HG02763 (cell line): ENCODE measurements around the gene SUN2.
"Not testable (repeated sequence)": the region's sequence is repeated elsewhere in the genome, so short reads cannot be mapped to it uniquely, and the experiment has no call there.

ENCODE experiments used
- ATAC-seq: cut with Tn5 transposase; IDR thresholded peaks from one replicate; pipeline ENCODE4 v1.9.1; 2021; ENCODE audit warnings: mild to moderate bottlenecking, moderate library complexity; ENCODE audit not compliant: unreplicated experiment

SUN2 gene

GRCh38 chr22:38755911-38756532 is at the start of gene SUN2:
SUN2 (minus strand) TSS chr22:38755998; CDS start chr22:38752628, 3,370 bp downstream.
- ATAC-seq = peak; percentile 72

DNA sequence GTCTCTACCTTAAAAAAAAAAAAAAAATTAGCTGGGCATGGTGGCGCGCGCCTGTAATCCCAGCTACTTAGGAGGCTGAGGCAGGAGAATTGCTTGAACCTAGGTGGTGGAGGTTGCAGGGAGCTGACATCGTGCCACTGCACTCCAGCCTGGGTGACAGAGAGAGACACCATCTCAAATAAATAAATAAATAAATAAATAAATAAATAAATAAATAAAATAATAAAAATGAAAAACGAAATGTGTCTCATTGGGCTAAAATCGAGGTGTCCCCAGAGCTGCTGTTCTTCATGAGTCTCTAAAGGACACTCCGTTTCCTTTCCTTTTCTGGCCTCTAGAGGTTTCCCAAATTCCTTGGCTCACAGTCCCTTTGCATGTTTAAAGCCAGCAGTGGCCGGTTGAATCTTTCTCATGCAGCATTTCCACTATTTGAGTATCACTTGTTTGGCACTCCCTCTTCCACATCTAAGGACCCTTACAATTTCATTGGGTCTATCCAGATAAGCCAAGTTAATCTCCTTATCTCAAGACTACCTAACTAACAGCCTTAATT is 49.3 kb upstream of the SUN2 start:
- not testable (repeated sequence) for ATAC-seq

DNA sequence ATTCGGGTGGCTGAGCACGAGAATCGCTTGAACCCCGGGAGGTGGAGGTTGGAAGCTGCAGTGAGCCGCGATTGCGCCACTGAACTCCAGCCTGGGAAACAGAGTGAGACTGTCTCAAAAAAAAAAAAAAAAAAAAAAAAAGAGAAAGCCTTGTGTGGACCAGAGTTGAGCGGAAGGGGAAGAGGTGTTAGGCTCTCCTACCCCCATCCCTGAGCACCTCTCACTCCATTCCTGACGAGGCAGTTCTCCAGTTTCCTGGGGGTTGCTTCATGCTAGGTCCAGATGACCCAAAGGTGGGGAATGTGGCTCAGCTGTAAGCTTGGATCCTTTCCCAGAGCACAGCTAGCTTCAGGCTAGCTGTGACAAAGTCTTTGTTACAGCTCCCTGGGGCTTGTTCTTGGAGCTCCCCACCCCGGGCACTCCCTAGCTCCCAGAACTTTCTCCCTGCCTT is 46.9 kb upstream of the SUN2 start:
- ATAC-seq = no peak

DNA sequence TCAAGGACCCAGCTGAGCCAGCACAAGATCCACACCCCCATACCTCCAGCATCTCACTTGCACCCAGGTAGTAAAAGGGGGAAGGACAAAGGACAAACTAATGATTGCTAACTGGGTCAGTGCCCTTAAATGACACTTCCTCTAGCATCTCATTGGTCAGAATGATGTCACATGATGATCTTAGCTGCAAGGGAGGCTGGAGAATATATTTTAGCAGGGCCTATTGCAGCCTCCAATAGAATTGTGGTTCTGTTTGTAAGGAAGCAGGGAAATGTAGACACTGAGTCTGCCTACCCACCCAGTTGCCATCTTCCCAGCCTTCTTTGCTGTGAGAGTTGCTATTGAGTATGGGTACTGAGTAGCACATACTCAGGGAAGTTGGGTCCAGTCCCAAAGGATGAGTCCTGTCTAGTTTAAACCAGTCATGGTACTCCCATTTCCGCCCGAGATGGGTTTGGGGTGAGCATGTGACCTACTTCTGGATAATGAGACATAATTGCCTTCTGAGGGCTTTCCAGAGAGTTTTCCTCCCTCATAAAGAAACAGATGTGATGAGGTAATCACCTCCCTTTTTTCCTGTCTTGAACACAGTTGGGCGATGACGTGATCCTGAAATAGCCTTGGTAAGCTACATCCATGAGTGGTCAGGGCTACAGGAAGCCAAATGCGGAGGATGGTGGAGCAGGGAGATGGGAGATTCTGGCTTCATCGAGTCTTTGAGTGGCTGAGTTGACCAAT is 43.6 kb upstream of the SUN2 start:
- no peak for ATAC-seq

DNA sequence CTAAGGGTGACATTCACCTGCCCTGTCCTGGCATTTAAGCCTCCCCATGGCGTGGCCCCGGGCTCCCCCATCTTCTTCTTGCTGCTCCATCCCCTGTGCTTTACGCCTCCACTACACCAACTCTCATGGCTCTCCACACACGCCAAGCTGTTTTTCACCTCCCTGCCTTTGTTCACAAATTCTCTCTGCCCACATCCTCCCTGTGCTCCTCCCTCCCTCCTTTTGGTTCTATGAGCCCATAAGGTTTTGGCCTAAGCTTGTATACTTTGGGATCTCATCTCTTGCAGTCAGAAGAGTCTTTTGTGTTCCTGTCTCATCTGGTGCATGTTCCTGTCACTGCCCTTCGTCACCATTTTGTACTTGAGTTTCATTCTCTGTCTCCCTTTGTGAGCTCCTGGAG is 42.7 kb upstream of the SUN2 start:
- ATAC-seq = no peak

DNA sequence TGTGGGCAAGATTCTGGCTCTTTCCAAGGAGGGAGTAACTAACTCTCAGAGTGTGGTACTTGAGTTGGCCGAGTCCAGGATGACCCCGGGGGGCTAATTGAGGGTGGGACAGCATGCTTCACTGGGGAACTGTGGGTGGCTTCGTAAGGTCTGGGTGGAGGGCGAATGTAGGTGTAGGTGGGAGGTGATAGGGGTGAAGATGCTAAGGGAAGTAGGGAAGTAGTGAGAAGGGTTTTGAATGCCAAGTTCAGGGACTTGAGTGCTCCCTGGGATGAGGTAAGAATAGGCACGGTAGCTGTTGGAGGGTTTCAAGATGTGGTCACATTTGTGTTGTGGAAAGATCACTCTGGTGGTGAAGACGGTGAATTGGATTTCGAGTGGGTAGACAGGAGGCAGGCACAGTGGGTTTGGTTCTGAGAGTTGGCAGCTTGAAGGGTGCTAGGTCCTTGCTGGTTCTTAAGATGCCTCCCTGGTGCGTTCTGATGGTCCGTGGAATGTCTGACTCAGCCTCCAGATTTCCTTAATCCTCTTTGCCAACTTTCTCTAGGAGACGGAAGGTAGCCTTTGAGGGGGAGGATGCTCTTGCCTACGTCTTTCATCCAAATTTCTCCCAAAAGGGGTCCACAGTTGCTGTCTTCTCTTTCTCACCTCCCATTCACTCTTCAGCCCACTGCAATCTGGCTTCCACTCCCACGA is 40.6 kb upstream of the SUN2 start:
- ATAC-seq = no peak

GRCh38 chr22:38795569-38795968 is 39.8 kb upstream of the SUN2 start:
- ATAC-seq = no peak

GRCh38 chr22:38793721-38794466 is 38.1 kb upstream of the SUN2 start, which contains the start of gene DNAL4:
DNAL4 (minus strand) TSS chr22:38794143; CDS start chr22:38782731, 11,412 bp downstream.
- ATAC-seq = peak; percentile 98

GRCh38 chr22:38793317-38793716 is 37.5 kb upstream of the SUN2 start:
- no peak for ATAC-seq

DNA sequence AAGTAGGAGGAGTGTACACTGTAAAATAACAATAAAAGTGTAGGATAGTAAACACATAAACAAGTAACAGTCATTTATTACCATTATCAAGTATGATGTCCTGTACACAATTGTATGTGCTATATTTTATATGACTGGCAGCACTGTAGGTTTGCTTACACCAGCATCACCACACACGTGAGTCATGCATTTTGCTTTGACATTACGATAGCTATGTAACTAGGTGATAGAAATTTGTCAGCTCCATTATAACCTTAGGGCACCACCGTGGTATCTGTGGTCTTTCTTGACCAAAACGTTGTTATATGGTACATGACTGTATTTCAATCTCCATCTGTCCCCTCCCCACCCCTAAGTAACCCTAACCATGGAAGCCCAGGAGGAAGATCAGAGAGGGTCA is 37.0 kb upstream of the SUN2 start:
- no peak for ATAC-seq

GRCh38 chr22:38789606-38790005 is 33.8 kb upstream of the SUN2 start:
- no peak for ATAC-seq

DNA sequence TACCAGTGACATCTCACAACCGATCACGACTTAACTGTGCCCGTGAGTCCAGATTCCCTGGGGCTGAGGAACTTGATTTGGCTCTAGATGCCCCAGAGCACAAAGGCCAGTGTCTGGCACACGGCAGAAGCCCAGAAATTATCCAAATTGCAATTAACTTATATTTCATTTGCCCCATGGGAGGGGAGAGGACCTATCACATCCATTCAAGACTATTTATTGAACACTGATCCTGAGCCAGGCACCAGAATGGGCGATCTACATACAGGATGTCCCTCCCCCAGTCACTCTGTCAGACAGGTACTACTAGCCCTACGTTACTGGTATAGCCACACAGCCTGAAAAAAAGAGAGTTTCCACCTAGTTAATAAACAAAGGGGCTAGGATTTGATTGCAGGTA is 33.0 kb upstream of the SUN2 start:
- no peak for ATAC-seq

GRCh38 chr22:38788021-38788816 is 32.4 kb upstream of the SUN2 start:
- ATAC-seq = no peak

DNA sequence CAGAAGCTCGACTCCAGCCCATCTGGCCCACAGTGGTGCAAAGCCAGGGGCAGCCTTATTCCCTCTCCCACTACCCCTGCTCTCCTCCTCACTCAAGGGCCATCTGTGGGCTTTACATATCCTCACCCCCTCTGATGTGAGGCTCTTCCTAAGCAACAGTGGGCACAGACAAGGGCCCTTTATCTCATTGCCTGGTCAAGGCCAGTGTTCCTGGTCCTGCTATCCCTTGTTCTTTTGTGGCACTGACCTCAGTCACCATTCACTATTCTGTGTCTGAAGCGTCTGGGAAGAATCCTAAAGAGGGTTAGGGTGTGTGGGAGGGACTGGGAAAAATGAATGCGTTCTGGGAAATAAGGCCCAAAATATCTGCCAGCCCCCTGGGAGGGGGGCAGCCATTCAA is 30.8 kb upstream of the SUN2 start:
- ATAC-seq = no peak

DNA sequence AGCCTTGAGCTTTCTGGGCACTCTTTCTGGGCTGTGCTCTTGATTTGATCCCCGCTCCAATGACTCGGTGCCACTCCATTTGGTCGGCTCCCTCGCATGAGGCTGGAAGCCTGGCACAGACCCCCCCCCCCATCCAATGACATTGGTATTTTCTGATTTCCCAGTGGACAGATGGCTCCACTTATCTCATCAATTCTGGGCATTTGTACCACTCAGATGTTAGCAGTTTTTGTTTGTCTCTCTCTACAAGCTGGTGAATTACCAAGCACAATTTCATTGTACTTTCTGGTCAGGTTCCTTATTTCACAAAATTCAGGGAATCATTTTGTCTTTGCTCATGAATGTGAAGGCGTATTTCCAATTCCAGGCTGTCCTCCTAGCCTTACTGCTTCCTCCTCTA is 29.1 kb upstream of the SUN2 start:
- ATAC-seq = no peak

DNA sequence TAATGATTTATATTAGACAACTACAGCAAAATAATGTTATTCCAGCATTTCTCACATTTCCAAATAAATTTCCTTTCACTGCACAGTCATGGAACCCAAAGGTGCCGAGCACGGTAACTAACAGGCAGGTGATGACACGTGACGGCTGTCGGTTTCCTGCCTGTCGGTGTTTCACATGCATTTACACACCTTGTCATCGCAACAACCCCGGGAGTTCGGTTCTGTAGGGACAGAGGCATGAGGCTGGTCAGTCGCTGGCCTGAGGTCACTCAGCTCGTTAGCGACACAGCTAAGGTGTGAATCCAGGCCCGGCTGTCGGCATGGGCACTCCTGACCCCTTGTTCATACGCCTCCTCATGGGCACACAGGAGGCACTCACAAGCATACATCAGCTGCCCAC is 28.2 kb upstream of the SUN2 start:
- no peak for ATAC-seq

DNA sequence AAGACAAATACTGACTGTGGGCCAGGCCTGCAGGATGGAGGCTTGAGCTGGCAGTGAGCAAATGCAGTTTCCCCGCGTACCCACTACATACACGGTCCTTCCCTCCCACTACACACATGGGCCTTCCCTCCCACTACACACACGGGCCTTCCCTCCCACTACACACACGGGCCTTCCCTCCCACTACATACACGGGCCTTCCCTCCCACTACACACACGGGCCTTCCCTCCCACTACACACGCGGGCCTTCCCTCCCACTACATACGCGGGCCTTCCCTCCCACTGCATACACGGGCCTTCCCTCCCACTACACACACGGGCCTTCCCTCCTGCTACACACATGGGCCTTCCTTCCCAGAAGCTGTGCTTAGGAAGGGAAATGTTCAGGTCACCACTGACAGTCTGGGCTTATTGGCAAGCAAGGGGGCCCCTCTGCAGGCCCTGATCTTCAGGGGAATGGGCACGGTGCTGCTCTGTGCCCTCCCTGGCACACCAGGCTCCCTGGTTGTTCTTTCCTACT is 27.4 kb upstream of the SUN2 start:
- ATAC-seq = no peak

- ATAC-seq = no peak
Observed at GRCh38 chr22:38782402-38783094, 26.8 kb upstream of the SUN2 start.

DNA sequence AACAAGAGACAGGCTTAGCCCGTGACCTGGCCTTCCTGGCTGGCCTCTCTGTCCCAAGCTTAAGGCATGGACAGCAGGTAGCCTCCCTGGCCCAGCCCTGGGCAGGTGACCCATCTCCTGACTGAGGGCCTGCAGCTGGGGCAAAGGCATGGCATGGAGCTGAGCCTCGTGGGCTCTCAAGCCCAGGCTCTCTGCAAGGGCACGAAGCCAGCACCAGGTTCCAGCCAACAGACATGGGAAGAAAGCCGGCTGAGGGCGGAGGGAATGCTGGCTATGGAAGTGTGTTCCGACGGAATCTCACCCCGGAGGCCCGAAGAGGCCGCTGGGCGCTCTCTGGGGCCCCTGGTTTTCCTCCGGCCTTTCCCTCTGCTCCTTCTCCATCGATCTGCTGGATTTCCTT is 25.2 kb upstream of the SUN2 start:
- ATAC-seq = no peak
